GM18868 (cell line): ENCODE measurements around the gene ZNRD2.

ENCODE experiments used
- ATAC-seq: cut with Tn5 transposase; IDR thresholded peaks from one replicate; pipeline ENCODE4 v1.9.1; 2021; ENCODE audit warnings: mild to moderate bottlenecking, moderate library complexity; ENCODE audit not compliant: unreplicated experiment

The ZNRD2 gene

DNA sequence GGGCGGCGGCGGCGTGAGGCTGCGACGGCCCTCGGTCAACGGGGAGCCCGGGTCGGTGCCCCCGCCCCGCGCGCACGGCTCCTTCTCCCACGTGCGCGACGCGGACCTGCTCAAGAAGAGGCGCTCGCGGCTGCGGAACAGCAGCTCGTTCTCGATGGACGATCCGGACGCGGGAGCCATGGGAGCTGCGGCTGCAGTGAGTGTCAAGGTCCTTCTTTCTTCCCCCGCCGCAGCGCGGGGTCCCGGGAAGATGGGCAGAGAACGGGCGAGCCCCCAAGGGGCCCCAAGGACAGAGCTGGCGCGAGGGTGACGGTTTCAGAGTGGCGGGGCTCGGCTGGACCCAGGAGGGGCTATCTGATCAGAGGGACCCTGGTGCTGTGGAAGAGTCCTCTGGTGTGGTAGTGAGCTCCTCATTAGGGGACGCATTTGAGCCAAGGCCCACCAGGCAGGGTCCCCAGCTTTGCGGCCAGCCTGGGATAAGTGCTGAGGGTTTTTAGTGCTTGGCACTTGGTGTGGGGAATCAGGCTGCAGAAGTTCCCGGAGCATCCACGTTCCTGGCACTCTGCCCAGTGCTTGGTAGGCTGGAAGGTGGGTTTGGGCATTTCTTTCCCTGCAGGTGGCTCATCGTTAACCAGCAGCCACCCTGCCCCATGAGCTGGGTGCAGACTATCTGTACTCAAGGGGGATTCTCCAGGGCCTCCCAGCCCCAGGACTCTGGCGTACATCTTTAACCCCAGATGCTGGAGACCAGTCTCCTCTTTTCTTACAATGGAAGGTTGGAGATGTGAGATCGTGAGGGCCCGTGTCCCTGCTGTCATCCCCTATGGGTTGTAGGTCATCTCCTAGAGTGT is 15.3 kb downstream of the ZNRD2 start:
- no peak for ATAC-seq

DNA sequence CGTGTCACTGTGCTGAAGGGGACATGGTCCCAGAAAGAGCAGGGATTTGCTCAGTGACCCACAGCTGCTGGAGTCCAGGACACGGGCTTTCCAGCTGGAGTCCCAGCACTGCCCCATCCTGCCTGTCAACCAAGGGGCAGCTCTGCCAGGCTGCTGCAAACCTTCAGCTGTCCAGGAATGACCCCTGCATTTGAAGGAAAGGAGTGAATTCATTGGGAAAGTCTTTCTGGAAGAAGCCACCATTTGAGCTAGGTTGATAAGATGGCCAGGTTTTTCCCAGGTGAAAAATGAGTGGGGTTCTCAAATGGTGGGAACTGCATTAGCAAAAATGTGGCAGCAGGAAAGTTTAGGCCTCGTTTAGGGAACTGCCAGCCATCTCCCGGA is 16.0 kb downstream of the ZNRD2 start:
- no peak for ATAC-seq

DNA sequence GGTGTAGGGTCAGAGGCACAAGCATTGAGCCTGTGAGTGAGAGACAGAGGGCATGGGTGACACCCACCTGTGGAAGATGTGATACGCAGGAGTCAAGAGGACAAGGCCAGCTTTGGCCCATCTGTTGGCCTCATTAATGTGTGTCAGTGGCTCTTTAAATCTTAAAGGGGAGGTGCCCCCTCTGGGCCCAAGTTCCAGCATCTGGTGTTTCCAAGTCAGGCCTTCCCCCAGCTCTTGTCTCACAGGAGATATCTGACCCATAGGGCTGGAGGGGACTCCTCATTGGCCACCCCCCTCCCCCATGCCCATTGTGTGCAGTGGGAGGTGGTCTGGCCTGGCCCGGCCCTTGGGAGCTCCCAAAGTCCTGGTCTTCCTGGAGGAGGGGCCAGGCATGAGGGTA is 16.4 kb downstream of the ZNRD2 start:
- no peak for ATAC-seq

DNA sequence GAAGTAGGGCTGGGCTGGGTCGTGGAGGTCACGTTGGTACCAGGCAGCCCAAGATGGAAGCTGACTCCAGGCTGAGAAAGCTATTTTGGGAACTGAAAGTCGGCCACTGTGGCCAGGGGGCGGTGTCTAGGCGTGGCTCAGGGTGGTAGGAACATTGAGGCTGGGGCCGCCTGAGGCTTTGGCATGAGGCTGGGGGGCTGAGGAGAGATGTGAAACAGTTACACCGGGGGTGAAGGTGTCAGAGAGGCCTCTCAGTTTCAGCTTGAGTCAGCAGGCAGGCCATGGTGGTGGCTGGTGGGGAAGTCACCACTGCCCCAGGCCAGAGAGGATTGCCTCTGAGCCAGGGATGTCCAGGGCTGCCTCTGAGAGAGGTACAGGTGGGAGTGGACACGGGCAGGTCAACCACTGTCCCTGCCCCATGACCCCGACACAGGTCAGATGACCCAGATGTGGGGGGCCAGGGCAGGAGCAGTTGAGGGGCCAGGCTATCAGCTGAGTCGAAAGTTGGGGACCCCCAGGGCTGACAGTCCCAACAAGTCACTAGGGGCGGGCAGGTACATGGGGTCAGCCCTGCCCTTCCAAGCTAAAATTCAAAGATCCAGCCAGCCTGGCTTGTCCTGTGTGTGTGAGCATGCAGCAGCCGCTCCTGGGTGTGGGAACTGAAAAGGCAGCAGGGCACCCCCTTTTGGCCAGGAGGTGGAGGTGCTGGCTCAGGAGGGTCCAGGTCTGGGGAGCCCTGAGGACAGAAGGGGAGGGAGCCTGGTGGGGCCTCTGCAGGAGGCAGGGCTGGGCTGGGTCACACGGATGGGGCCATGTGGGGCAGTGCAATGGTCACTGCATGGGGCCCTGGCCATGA is 18.1 kb downstream of the ZNRD2 start:
- ATAC-seq: peak; percentile 73

GRCh38 chr11:65589444-65590239 is 19.4 kb downstream of the ZNRD2 start:
- ATAC-seq: peak; percentile 44

DNA sequence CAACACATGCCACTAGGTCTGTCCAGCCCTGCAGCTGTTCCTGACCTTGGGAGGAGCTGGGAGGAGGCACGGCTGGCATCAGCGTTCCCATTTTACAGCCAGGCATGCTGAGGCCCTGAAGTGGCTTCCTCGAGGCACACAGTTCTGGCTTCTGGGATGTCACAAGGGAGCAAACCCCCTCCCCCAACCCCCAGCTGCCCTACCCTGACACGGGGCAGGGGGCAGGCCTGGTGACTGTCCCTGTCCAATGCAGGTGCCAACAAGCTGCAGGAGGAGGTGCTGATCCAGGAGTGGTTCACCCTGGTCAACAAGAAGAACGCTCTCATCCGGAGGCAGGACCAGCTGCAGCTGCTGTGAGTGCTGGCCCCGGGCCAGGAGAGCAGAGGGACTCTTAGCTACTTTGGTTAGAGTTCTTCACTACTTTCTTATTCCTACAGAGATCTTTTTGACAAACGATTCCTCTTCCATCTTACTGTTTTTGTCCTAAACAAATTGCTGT is 20.0 kb downstream of the ZNRD2 start:
- no peak for ATAC-seq

DNA sequence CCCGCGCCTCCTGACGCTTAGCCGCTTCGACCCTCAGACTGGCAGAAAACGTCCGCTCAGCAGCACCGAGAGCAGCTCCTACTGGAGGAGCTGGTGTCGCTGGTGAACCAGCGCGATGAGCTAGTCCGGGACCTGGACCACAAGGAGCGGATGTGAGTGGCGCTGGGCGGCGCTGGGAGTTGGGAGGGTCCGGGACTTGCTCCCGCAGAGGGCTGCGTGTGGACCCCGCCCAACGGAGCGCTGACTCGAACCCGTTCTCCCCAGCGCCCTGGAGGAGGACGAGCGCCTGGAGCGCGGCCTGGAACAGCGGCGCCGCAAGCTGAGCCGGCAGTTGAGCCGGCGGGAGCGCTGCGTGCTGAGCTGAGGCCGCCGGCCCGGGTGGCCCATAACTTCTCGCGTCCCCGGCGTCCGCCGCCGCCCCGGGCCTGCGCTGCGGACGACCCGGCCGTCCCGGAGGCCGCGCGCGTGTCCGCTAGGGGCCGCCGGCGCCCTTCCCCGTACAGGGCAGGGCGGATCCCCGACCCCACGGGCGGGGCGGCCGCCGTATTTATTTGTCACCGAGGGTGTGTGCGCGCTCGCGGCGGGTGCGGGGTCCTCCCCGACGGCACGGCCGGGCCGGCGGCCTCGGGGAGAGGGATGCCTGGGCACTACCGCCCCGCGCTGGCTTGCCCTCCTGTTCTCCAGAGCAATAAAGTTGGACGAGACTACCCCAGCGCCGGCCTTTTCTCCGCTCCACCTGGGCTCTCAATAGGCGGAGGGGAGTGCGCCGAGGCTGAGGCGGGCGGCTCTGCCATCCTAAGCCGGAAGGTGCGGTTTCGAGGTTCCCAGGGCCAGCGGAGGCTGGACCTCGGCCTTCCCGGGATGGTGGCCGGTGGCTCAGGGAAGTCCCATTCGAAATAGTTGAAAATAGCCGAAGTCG is 21.9 kb downstream of the ZNRD2 start:
- ATAC-seq: no peak

GRCh38 chr11:65592858-65593517 is 22.7 kb downstream of the ZNRD2 start:
- no peak for ATAC-seq

DNA sequence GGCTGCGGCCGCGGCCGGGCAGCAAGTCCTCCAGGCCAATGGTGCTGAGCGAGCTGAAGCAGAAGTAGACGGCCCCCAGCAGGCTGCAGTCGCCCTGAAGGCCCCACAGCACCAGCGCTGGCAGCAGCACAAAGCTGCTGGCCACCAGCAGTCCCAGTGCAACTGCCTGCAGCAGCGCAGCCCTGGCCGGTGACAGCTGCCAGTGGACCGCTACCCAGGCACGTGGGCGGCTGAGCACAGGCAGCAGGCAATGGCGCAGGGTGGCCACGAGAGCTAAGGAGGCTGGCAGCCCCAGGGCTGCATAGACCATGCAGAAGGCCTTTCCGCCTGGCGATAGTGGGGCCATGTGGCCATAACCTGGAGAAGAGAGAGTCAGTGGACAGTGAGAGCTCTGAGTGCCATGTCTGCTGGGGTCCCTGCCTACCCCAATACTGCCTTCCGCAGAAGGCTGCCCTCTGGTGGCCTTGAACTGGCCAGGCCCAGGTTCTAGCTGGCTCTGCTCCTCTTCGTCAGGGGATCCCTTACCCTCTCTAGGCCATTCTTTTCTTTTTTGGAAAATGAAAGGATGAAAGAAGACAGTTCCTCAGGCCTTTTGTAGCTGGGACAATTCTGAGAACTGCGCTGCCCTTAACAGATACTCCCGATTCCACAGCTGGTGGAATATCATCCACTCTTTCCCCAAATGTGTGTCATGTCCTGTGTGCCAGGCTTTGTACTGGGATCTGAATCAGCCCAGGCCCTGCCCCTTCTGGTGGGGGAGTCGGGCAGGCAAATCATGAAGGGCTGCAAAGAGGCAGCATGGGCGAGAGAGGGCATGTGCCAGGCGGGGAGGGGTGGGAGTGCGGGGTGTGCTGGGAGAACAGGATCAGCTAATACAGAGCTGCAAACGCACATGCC is 23.5 kb downstream of the ZNRD2 start:
- no peak for ATAC-seq

- ATAC-seq: no peak
Measured at GRCh38 chr11:65595131-65595530, 24.9 kb downstream of the ZNRD2 start.

DNA sequence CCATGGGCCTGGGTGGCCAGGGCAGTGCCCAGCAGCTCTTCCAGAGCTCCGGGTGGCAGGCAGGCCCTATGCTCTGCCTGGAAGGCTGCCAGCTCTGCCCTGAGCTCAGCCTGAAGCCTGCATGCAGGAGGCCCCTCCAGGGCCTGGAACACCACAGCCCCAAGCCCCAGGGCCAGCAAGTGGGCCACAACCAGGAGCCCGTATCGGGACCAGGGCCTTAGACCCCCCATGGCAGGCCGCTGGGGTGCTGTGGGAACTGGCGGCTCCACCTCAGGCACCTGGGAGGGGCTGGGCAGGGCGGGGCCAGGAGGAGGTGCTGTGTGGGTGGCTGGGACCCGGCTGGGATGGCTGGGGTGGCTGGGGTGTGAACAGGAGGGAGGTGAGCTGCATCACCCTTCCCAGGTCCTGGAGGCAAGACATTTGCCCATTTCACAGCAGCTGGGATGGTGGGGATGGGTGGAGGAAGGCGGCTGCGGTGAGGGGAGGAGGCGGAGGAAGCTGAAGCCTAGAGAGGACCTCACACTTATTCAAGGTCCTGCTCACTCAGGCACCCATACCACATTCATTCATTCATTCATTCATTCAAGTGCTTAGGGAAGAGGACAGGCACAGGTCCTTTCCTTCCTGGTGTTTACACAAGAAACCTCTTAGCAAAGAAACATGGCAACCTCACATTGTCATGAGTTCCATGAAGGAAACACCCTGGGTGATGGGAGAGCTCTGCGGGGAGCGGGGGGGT is 25.4 kb downstream of the ZNRD2 start, which contains the start of gene KCNK7:
KCNK7 (minus strand) TSS at position 258 of the 739 bp plus-strand sequence; CDS start at position 230, 28 bp downstream.
- ATAC-seq: no peak

- ATAC-seq: no peak
Measured at GRCh38 chr11:65596520-65596919, 26.2 kb downstream of the ZNRD2 start.

DNA sequence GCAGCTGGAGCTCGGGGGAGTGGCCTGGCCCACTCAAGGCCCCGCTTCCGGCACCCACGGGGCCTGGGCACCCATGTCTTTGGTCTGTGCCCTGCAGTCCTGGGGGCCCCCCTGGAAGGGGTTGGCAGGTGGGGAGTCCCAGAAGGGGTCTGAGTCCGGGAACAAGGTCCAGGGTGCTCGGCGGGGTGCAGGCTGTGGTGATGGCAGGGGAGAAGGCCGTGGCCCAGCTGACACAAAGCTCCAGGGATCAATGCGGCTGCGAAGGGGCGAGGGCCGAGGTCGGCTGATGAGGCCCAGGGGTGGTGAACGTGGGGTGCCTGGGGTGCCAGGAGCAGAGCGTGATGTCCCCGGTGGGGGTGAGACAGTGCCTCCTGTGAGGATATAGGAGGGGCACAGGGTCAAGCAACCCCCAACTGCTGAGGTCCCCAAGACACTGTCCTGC is 28.0 kb downstream of the ZNRD2 start:
- no peak for ATAC-seq

- ATAC-seq: no peak
Measured at GRCh38 chr11:65599216-65599954, 29.1 kb downstream of the ZNRD2 start.

GRCh38 chr11:65599955-65600246 is 29.6 kb downstream of the ZNRD2 start:
- no peak for ATAC-seq

- no peak for ATAC-seq
Measured at GRCh38 chr11:65604258-65604657, 34.0 kb downstream of the ZNRD2 start.
